GM23338 (cell line): ENCODE data around the gene TAOK3.

Experiments
- CTCF ChIP-seq, 2 experiments: fragments of 200-600 bp in 1 of 2; sonication (generic) in 1 of 2; conservative IDR thresholded peaks; 2 replicates each; pipeline versions ENCODE4 v1.5.1 to v1.6.1; 2016 to 2017; ENCODE audit warnings: antibody characterized with exemption in 2 of 2, low read depth in 2 of 2, mild to moderate bottlenecking in 2 of 2, moderate library complexity in 1 of 2
- EZH2 ChIP-seq: fragments of 200-600 bp; sonication (generic); IDR thresholded peaks from one replicate; pipeline ENCODE4 v1.8.0; 2017; ENCODE audit warnings: antibody characterized with exemption, mild to moderate bottlenecking, low read depth; ENCODE audit not compliant: unreplicated experiment
- NANOG ChIP-seq: IDR thresholded peaks from 2 replicates; pipeline ENCODE4 v1.6.1; 2016; ENCODE audit warnings: antibody characterized with exemption, borderline replicate concordance
- POLR2AphosphoS5 ChIP-seq: IDR thresholded peaks from 2 replicates; pipeline ENCODE4 v1.6.1; 2016; ENCODE audit warnings: antibody characterized with exemption, low read depth

- TF ChIP-seq CTCF (conservative IDR thresholded peaks at IDR 0.05; ENCODE audit: low read depth in 2 of 2) = peak in 1 of 2 experiments; percentile 50; a peak in 2 of 4 replicates
- no peak for TF ChIP-seq POLR2AphosphoS5
- TF ChIP-seq NANOG = no peak
- TF ChIP-seq EZH2 = no peak
Measured at GRCh38 chr12:118357257-118358007, 15.3 kb downstream of the TAOK3 start.
